ENCODE data around the gene RXFP1. TPM values are rescaled to one million over a fixed set of nuclear protein-coding genes. Genes with fewer than 3 reads are reported as not detected.

Gene RXFP1
- total RNA-seq, 2 donors from 2014 or later: 0.24 to 0.37 TPM

DNA sequence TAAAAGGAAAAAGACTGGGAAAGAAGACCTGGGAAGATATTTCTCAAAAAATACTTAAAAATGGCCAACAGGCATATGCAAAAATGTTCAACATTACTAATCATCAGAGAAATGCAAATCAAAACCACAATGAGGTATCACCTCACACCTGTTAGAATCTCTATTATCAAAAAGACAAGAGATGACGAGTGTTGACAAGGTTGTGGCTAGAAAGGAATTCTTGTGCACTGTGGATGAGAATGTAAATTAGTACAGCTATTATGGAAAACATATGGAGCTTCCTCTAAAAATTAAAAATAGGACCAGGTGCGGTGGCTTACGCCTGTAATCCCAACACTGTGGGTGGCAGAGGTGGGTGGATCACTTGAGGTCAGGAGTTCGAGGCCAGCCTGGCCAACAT is 100.0 kb downstream of the RXFP1 start:
- H3K4me1 ChIP-seq: no peaks in the 10 kb centered on the region
- H3K27me3 ChIP-seq: no peaks in the 10 kb centered on the region
- H3K4me3 ChIP-seq: no peak overlapping the region
- TF ChIP-seq, protein P1, sequence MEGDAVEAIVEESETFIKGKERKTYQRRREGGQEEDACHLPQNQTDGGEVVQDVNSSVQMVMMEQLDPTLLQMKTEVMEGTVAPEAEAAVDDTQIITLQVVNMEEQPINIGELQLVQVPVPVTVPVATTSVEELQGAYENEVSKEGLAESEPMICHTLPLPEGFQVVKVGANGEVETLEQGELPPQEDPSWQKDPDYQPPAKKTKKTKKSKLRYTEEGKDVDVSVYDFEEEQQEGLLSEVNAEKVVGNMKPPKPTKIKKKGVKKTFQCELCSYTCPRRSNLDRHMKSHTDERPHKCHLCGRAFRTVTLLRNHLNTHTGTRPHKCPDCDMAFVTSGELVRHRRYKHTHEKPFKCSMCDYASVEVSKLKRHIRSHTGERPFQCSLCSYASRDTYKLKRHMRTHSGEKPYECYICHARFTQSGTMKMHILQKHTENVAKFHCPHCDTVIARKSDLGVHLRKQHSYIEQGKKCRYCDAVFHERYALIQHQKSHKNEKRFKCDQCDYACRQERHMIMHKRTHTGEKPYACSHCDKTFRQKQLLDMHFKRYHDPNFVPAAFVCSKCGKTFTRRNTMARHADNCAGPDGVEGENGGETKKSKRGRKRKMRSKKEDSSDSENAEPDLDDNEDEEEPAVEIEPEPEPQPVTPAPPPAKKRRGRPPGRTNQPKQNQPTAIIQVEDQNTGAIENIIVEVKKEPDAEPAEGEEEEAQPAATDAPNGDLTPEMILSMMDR (IDR thresholded peaks at IDR 0.05): no peak
- H3K27ac ChIP-seq: no peak overlapping the region
- DNase-seq: no peak
- intact Hi-C loops (cut with DNase I): loop anchor here (5.0 to 10.0 kb wide), 2 partner anchors 124 to 627 kb away; no protein-coding TSS in a partner anchor
- H3K9me3 ChIP-seq: no peaks in the 10 kb centered on the region
- H3K36me3 ChIP-seq: no peaks in the 10 kb centered on the region
- H3K9ac ChIP-seq (ENCODE audit: low read depth in 2 of 2, low read length in 2 of 2): no peak overlapping the region

DNA sequence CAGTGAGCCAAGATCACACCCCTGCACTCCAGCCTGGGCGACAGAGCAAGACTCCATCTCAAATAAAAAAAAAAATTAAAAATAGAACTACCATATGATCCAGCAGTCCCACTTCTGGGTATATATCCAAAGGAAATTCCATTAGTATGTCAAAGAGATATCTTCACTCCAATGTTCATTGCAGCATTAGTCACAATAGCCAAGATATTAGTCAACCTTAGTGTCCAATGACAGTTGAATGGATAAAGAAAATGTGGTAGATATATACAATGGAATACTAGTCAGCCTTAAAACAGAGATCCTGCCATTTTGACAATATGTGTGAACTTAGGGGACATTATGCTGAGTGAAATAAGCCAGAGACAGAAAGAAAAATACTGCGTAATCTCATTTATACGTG is 100.6 kb downstream of the RXFP1 start:
- no peaks in the 10 kb centered on the region for H3K4me1 ChIP-seq
- no peak for DNase-seq
- no peaks in the 10 kb centered on the region for H3K36me3 ChIP-seq
- intact Hi-C loops (cut with DNase I): loop anchor here (5.0 to 10.0 kb wide), 2 partner anchors 125 to 627 kb away; no protein-coding TSS in a partner anchor
- no peak overlapping the region for H3K4me3 ChIP-seq
- no peaks in the 10 kb centered on the region for H3K27me3 ChIP-seq
- no peak overlapping the region for H3K27ac ChIP-seq
- TF ChIP-seq, protein P1 (IDR thresholded peaks at IDR 0.05): no peak
- H3K9ac ChIP-seq (ENCODE audit: low read depth in 2 of 2, low read length in 2 of 2): no peak overlapping the region
- H3K9me3 ChIP-seq: no peaks in the 10 kb centered on the region

DNA sequence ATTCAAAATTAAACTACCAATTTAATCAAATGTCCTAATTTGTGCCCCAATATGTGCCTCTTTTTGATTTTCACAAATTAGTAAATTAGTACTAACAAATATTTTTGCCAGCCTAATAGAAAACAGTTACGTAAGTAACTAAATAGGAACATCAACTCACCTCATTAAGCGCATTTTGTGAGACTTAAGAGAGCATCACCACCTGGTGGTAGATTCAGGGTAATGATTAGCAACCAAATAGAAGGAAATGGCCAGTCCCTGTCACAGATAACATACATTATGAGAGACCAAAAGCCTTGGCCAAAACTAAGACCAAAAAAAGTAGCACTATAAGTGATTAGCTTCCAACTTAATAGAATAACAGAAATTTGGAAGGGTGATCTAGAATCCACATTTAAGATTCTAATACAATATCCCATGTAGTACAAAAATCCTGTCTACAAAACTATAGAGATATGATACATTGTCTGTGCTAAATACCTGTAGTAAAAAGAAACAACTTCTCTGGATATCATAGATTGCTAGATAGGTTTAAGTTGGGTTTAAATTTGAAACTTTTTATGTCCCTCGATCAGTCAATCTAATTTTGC is 103.3 kb downstream of the RXFP1 start:
- no peaks in the 10 kb centered on the region for H3K4me1 ChIP-seq
- DNase-seq: peak; percentile 18
- TF ChIP-seq, protein P1 (IDR thresholded peaks at IDR 0.05): peak; percentile 53

GRCh38 chr4:158625544-158625943 is 103.9 kb downstream of the RXFP1 start:
- Histone ChIP-seq H3K9me3 (no peaks in the 10 kb centered on the region), H3K36me3 (no peaks in the 10 kb centered on the region), H3K9ac (ENCODE audit: low read depth in 2 of 2, low read length in 2 of 2) (no peak overlapping the region), H3K4me3 (no peak overlapping the region), H3K27ac (no peak overlapping the region), H3K4me1 (no peaks in the 10 kb centered on the region), H3K27me3 (no peaks in the 10 kb centered on the region)
- DNase-seq: no peak
- intact Hi-C loops (cut with DNase I): loop anchor here (5.0 to 10.0 kb wide), 2 partner anchors 363 to 631 kb away; no protein-coding TSS in a partner anchor
- TF ChIP-seq, protein P1 (IDR thresholded peaks at IDR 0.05): no peak

More for the DNA sequence above, 103.3 kb downstream of the RXFP1 start:
- Histone ChIP-seq H3K9ac (ENCODE audit: low read depth in 2 of 2, low read length in 2 of 2) (no peak overlapping the region), H3K27me3 (no peaks in the 10 kb centered on the region), H3K27ac (no peak overlapping the region), H3K4me3 (no peak overlapping the region), H3K36me3 (no peaks in the 10 kb centered on the region), H3K9me3 (no peaks in the 10 kb centered on the region)
- intact Hi-C loops (cut with DNase I): loop anchor here (5.0 to 10.0 kb wide), 3 partner anchors 128 to 630 kb away; no protein-coding TSS in a partner anchor

DNA sequence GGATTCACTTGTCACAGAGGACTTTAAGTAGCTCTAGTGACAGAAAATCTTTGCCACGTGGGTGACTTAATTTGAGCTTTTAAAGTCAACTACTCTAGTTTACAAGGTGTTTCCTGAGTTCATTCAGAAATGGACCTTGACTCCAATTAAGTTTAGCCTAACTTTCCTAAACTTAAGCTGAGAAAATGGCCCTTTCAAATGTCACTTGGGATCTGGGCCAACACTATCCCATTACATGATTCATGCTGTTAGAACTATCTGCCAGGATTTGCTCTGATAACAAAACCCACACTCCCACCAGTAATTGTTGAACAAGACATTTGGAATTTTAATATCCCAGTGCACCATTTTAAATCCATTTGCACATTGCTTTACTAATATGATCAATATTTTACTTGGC is 109.2 kb downstream of the RXFP1 start:
- Histone ChIP-seq H3K27ac (no peak overlapping the region), H3K4me1 (no peaks in the 10 kb centered on the region), H3K9me3 (no peaks in the 10 kb centered on the region), H3K27me3 (no peaks in the 10 kb centered on the region), H3K36me3 (no peaks in the 10 kb centered on the region), H3K9ac (ENCODE audit: low read depth in 2 of 2, low read length in 2 of 2) (no peak overlapping the region), H3K4me3 (no peak overlapping the region)
- intact Hi-C loops (cut with DNase I): no loop called here
- TF ChIP-seq, protein P1 (IDR thresholded peaks at IDR 0.05): no peak
- peak; percentile 34 for DNase-seq

All from colonic mucosa (tissue), 4 donors.